ENCODE measurements around the gene SLC9A9.

SLC9A9 gene

GRCh38 chr3:143362115-143362991, 485.9 kb downstream of the SLC9A9 start:
- FAIRE-seq, result no peak
- no peak for DNase-seq (ENCODE audit: low spot score)

GRCh38 chr3:143361589-143361988, 486.7 kb downstream of the SLC9A9 start:
- no peak for DNase-seq (ENCODE audit: low spot score)
- FAIRE-seq, result no peak

- no peak for FAIRE-seq
Observed at GRCh38 chr3:143360244-143360643, 488.0 kb downstream of the SLC9A9 start.

GRCh38 chr3:143358793-143359491, 489.3 kb downstream of the SLC9A9 start:
- DNase-seq (ENCODE audit: low spot score), result no peak
- no peak for FAIRE-seq

More at GRCh38 chr3:143360244-143360643, 488.0 kb downstream of the SLC9A9 start:
- no peak for DNase-seq (ENCODE audit: low spot score)

- no peak for FAIRE-seq
- DNase-seq (ENCODE audit: low spot score), result no peak
Observed at GRCh38 chr3:143358155-143358792, 490.0 kb downstream of the SLC9A9 start.

- DNase-seq (ENCODE audit: low spot score) (no peak), FAIRE-seq (no peak)
Observed at GRCh38 chr3:143357700-143358099, 490.6 kb downstream of the SLC9A9 start.

GRCh38 chr3:143356839-143357238, 491.4 kb downstream of the SLC9A9 start:
- DNase-seq (ENCODE audit: low spot score), result no peak
- FAIRE-seq, result no peak

- FAIRE-seq (no peak), DNase-seq (ENCODE audit: low spot score) (no peak)
Observed at GRCh38 chr3:143354342-143354741, 493.9 kb downstream of the SLC9A9 start.

GRCh38 chr3:143352850-143353550, 495.3 kb downstream of the SLC9A9 start:
- FAIRE-seq (no peak), DNase-seq (ENCODE audit: low spot score) (no peak)

GRCh38 chr3:143351895-143352608, 496.2 kb downstream of the SLC9A9 start:
- DNase-seq (ENCODE audit: low spot score) (no peak), FAIRE-seq (no peak)

- DNase-seq (ENCODE audit: low spot score) (no peak), FAIRE-seq (no peak)
Observed at GRCh38 chr3:143351354-143351753, 496.9 kb downstream of the SLC9A9 start.

GRCh38 chr3:143349455-143349854, 498.8 kb downstream of the SLC9A9 start:
- DNase-seq (ENCODE audit: low spot score), result no peak
- FAIRE-seq, result no peak

- no peak for FAIRE-seq
- no peak for DNase-seq (ENCODE audit: low spot score)
Observed at GRCh38 chr3:143348486-143349327, 499.6 kb downstream of the SLC9A9 start.

- FAIRE-seq, result no peak
Observed at GRCh38 chr3:143344516-143345165, 503.6 kb downstream of the SLC9A9 start.

GRCh38 chr3:143343944-143344343, 504.3 kb downstream of the SLC9A9 start:
- DNase-seq (ENCODE audit: low spot score), result no peak
- no peak for FAIRE-seq

More at GRCh38 chr3:143344516-143345165, 503.6 kb downstream of the SLC9A9 start:
- DNase-seq (ENCODE audit: low spot score), result no peak

- DNase-seq (ENCODE audit: low spot score), result no peak
- FAIRE-seq, result no peak
Observed at GRCh38 chr3:143343031-143343430, 505.2 kb downstream of the SLC9A9 start.

- FAIRE-seq (no peak), DNase-seq (ENCODE audit: low spot score) (no peak)
Observed at GRCh38 chr3:143339451-143339850, 508.8 kb downstream of the SLC9A9 start.

GRCh38 chr3:143337387-143337786, 510.9 kb downstream of the SLC9A9 start:
- no peak for FAIRE-seq
- no peak for DNase-seq (ENCODE audit: low spot score)

- DNase-seq (ENCODE audit: low spot score) (no peak), FAIRE-seq (no peak)
Observed at GRCh38 chr3:143334231-143334630, 514.0 kb downstream of the SLC9A9 start.
